ENCODE results near the gene FAM171A2. TPM values are rescaled to one million over a fixed set of nuclear protein-coding genes. Genes with fewer than 3 reads are reported as not detected.

FAM171A2 gene
- total and polyA plus RNA-seq, 2 of the 8 experiments (the other 6 are each of a cell fraction or from before 2014, with no cell fraction given): 21.9 to 24.1 TPM

DNA sequence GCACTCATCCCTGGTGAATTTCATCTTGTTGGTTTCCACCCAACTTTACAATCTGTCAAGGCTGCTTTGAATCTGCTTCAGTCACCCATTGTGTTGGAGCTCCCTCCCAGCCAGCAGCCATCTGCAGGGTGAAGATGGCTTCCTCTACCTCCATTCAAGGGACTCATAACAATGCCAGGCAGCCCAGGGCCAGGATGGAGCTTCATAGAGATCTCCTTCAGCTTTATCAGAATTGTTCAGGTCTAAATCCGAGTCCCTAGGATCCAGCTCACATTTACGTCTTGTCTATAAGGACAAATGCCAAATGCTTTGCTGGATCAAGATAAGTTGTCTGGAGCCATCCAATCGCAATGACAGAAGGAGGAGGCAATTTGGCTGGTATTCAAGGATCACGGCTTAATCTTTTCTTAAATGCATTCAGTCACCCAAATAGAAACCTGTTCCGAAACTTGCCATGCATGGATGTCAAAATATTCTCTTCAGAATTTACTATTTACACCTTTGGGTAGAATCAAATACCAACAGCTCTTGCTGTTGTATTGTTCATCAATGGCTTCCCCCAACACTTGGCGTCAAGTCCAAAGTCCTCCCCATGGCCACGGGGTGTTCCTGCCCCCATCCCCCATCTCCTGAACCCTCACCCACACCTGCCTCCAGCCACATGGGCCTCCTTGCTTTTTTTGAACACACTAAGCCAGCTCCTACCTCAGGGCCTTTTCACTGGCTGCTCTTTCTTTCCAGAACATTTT lies 3.8 kb upstream of the FAM171A2 start:
- FAIRE-seq: no peak
- Histone ChIP-seq H3K27ac (ENCODE audit: low read depth, low read length) (no peak overlapping the region), H3K23me2 (ENCODE audit: low read depth, low read length) (peaks cover 2% of the 10 kb centered on the region; the same call in 1 of the 2 replicates), H2AK5ac (ENCODE audit: low read depth, low read length) (no peak overlapping the region), H3K9ac (replicated peaks in 1 of 4; ENCODE audit: extremely low read depth in 1 of 4, low read depth in 3 of 4, low read length in 3 of 4) (no peak overlapping the region), H2BK12ac (ENCODE audit: low read depth, low read length) (no peak overlapping the region), H3K23ac (ENCODE audit: insufficient read length) (no peak overlapping the region), H3K36me3 (ENCODE audit: control insufficient read depth in 2 of 4, insufficient read depth in 4 of 4, low read length in 3 of 4) (no peaks in the 10 kb centered on the region), H3K79me1 (ENCODE audit: low read depth, low read length) (no peaks in the 10 kb centered on the region), H3K4me1 (replicated peaks in 1 of 4; ENCODE audit: control insufficient read depth in 3 of 4, insufficient read depth in 4 of 4, low read length in 3 of 4) (peaks cover 0 to 4% (median under 1%) of the 10 kb centered on the region in 4 experiments; a peak in 3 of 7 replicates), H4K20me1 (replicated peaks in 1 of 2; ENCODE audit: control insufficient read depth in 1 of 2, insufficient read depth in 2 of 2, low read length in 2 of 2) (no peaks in the 10 kb centered on the region), H2BK15ac (ENCODE audit: low read length) (no peak overlapping the region), H3K4me3 (ENCODE audit: extremely low read depth in 1 of 4, insufficient read depth in 2 of 4, low read depth in 3 of 4, low read length in 4 of 4) (no peak overlapping the region), H3K4me2 (ENCODE audit: insufficient read depth in 1 of 2, low read depth in 2 of 2, low read length in 2 of 2) (no peak overlapping the region), H4K8ac (ENCODE audit: extremely low read depth, insufficient read depth, low read length) (no peak overlapping the region; the same call in 1 of the 2 replicates), H3K56ac (replicated peaks; ENCODE audit: insufficient read length, low read depth, low read length) (no peak overlapping the region), H3K14ac (ENCODE audit: insufficient read length) (no peak overlapping the region), H3K79me2 (ENCODE audit: control insufficient read depth in 1 of 2, insufficient read depth in 2 of 2, low read length in 2 of 2) (no peaks in the 10 kb centered on the region), H2BK5ac (ENCODE audit: low read depth, low read length) (no peak overlapping the region), H3K4ac (replicated peaks; ENCODE audit: insufficient read length, low read depth, low read length) (no peak overlapping the region), H3K18ac (ENCODE audit: extremely low read depth, low read length) (no peak overlapping the region), H3K9me3 (ENCODE audit: insufficient read depth in 2 of 2, low read depth in 1 of 2, low read length in 1 of 2) (no peaks in the 10 kb centered on the region), H2BK120ac (replicated peaks; ENCODE audit: low read depth, low read length) (no peak overlapping the region), H4K91ac (replicated peaks; ENCODE audit: insufficient read length, low read length) (no peak overlapping the region), H4K5ac (ENCODE audit: insufficient read length, low read depth, low read length) (no peak overlapping the region), H3K27me3 (replicated peaks in 1 of 4; ENCODE audit: control insufficient read depth in 3 of 4, extremely low read depth in 1 of 4, insufficient read depth in 3 of 4, low read length in 3 of 4) (no peaks in the 10 kb centered on the region), H2BK20ac (ENCODE audit: low read length) (no peak overlapping the region), H2AFZ (ENCODE audit: low read length) (no peak overlapping the region)
- TF ChIP-seq CEBPB (IDR thresholded peaks at IDR 0.05; ENCODE audit: low read depth, low read length) (no peak), CHD2 (IDR thresholded peaks at IDR 0.05; ENCODE audit: low read length) (no peak), RBBP5 (IDR thresholded peaks at IDR 0.05; ENCODE audit: borderline replicate concordance, low read depth, low read length) (no peak)
- 91% methylated on average over 7 of the region's 7 CpGs; no CpG with 5 or more reads in 1 of the 2 experiments for WGBS, 2 experiments (ENCODE audit: extremely low coverage in 1 of 2, insufficient coverage in 1 of 2, insufficient read length in 1 of 2, insufficient replicate concordance in 2 of 2, low coverage in 1 of 2, low lambda C conversion rate in 2 of 2, missing lambda C conversion rate in 1 of 2)
- ChIA-PET CTCF (ENCODE audit: partially characterized antibody) (interaction anchor here (1.2 to 13.8 kb wide), 7 partner anchors 8 to 156 kb away, joined by 3 to 177 read pairs (median 8); partner anchors contain the start of gene FAM171A2), POLR2A (ENCODE audit: partially characterized antibody) (interaction anchor here (1.3 kb wide), 1 partner anchor 191 kb away, joined by 3 read pairs; no protein-coding TSS in a partner anchor)
- DNase-seq (ENCODE audit: low read depth in 1 of 2, low spot score in 2 of 2): no peak

Measured in H1 (cell line).